ENCODE results near the gene FOLR2. TPM values are rescaled to one million over a fixed set of nuclear protein-coding genes. Genes with fewer than 3 reads are reported as not detected.

The FOLR2 gene
- total RNA-seq, 3 donors from 2014 or later, result not detected

DNA sequence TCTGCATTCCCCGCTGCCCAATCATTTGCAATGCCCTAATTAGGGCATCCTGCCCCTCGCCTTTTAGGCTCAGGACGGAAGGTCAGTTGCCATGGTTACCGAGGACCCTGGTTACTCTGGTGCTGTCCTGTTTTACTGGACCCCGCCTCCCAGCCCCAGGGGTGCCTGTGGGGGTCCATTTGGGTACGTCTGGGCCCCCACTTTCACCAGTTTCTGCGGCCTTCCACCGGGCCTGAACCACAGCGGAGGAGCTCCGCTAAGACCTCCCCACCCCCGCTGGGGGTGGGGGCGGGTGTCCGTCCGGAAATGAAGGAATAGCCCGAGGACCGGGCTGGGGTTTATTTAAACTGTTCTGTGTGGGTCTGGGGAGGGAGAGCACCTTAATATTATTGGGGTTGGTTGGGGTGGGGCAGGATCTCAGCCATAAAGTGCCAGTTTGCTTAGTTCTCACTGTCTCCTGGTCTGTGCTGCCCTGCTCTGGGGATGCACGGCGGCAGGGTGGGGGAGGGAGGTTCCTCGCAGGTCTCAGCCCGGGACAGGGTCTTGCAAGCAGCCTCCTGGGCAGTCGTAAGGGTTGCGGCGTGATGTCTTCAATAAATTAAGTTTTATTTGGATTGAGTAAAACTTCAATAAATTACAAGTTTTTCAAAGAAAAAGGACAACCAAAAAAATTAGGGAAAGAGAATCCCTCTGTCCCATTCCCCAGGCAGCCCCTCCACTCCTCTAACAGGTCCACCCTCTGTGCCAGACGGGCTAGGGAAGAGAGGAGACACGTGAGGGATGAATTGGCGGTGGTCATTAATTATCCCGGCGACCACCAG, 22.1 kb downstream of the FOLR2 start:
- no peaks in the 10 kb centered on the region for H3K9me3 Mint-ChIP-seq
- no peak overlapping the region for H3K4me3 Mint-ChIP-seq
- peaks cover 41% of the 10 kb centered on the region for H3K27me3 Mint-ChIP-seq (ENCODE audit: low read depth)
- peaks cover 24% of the 10 kb centered on the region for H3K4me1 Mint-ChIP-seq (ENCODE audit: low read depth)
- H3K36me3 Mint-ChIP-seq (ENCODE audit: insufficient read depth), result peaks cover 13% of the 10 kb centered on the region
- ATAC-seq, result no peak
- DNase-seq, result no peak

DNA sequence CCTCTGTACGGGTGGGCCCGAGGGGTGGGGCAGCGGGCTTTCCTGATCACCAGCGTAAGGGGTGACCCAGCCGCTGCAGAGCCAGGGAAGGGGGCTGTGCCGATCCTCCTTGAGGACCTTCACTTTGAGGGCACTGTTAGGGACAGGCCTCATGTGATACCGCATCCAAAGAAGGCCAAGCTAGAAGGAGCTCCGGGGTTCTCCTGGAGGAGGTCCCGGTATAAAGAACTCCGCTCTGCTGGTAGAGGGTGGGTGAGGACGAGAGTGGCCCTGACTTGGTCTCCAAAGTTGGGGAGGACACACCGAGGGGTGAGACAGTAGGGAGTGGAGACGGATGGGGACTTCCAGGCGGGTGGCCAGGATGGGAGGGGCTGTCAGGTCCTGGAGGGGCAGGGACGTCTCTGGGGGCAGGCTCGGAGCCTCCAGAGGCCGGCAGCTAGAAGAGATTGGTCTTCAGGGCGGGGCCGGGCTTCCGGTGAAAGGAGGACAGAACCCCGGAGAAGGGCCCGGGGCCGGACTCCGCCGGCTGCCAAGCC, 22.8 kb downstream of the FOLR2 start:
- peak in 1 of 2 donors; percentile 16 for ATAC-seq
- Mint-ChIP-seq H3K36me3 (ENCODE audit: insufficient read depth) (peaks cover 9% of the 10 kb centered on the region), H3K27me3 (ENCODE audit: low read depth) (peaks cover 41% of the 10 kb centered on the region), H3K9me3 (no peaks in the 10 kb centered on the region), H3K4me1 (ENCODE audit: low read depth) (peaks cover 23% of the 10 kb centered on the region), H3K4me3 (peak overlapping the region; percentile 43)
- no peak for DNase-seq

DNA sequence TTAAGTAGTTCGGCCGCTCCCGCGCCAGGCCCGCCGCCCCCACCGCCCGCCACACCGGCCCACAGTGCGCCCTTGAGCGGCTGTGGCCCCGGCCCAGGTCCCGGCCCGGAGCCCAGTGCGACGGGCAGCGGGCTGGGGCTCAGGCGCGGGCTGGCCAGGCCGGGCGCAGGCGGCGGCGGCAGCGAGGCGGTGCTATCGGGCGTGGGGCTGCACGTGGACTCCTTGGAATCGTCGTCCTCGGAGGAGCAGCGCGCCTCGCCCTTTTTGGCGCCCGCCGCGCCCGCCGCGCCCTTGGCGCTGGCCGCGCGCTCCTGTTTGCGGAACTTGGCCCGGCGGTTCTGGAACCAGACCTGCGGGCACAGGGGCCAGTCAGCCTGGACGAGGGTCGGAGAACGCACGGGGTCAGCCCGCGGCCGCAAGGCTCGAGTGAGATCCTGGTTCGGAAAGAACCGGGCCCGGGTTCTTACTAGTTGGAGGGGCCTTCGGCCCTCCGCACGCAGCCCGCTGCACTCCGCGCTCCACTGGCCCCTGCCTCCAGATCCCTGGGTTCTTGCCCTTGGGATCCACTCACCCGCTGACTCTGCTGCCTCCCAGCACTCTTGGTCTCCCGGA, 23.4 kb downstream of the FOLR2 start:
- no peak for DNase-seq
- peak in 1 of 2 donors; percentile 19 for ATAC-seq
- Mint-ChIP-seq H3K36me3 (ENCODE audit: insufficient read depth) (peaks cover 3% of the 10 kb centered on the region), H3K9me3 (no peaks in the 10 kb centered on the region), H3K4me3 (peak overlapping the region; percentile 69), H3K27me3 (ENCODE audit: low read depth) (peaks cover 47% of the 10 kb centered on the region), H3K4me1 (ENCODE audit: low read depth) (peaks cover 28% of the 10 kb centered on the region)

DNA sequence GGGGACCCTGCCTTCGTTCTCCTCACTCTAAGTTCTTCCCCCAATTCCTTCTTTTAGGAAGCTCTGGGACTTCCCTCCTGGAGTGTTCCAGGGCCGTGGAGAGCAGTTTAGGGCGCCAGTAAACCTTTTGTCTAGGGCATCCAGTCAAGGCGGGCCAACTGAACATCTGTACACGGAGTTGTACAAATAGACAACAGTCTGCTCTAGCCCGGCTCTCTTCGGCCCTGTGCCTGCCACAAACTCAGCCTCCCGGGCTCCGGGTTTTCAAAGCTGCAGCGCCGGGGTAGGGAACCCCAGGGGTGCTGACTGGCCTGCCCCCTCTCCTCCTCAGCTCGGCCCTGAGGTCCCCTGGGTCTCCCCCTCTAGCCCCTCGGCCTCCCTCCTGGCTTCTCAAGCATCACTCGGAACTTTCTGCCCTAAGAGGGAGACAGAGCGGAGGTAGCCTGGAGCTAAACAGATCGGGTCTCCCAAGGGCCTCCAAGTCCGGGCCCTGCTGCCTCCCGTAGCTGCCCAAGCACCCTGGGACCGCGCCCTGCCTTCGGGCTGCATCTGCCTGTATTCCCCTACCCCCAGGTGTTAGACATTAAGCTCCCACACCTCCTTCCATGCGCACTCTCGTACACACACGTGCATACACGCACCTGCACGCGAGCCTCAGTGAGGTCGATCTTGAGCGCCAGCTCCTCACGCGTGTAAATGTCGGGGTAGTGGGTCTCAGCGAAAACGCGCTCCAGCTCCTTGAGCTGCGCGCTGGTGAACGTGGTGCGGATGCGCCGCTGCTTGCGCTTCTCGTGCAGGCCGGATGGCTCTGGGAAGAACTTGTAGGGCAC, 24.1 kb downstream of the FOLR2 start:
- no peak for DNase-seq
- ATAC-seq, result peak; percentile 18 to 23
- H3K4me3 Mint-ChIP-seq, result peak overlapping the region; percentile 69
- peaks cover 3% of the 10 kb centered on the region for H3K36me3 Mint-ChIP-seq (ENCODE audit: insufficient read depth)
- peaks cover 28% of the 10 kb centered on the region for H3K4me1 Mint-ChIP-seq (ENCODE audit: low read depth)
- H3K9me3 Mint-ChIP-seq, result no peaks in the 10 kb centered on the region
- H3K27me3 Mint-ChIP-seq (ENCODE audit: low read depth), result peaks cover 47% of the 10 kb centered on the region

DNA sequence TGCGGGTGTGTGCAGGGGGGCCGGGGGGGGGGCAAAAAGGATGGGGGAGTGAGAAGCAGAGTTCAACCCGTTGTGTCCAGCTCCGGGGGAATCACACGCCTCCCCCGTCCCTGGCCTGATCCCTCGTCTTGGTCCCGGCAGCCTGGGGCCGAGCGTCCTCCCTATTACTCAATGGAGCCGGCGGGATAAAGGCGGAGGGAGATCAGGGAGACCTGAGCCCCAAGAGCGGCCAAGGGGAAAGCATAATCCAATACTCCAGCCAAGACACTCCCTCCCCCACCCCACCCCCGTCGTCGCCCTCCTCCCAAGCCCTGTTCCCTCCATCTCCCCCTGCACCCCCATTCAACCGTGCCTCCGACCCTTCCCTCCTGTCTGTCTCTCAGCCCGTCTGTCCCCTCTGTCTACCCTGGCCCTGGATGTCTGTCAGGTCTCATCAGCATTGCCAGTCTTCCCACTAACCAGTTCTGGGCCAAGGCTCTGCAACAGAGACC, 24.7 kb downstream of the FOLR2 start:
- no peaks in the 10 kb centered on the region for H3K9me3 Mint-ChIP-seq
- H3K4me1 Mint-ChIP-seq (ENCODE audit: low read depth), result peaks cover 28% of the 10 kb centered on the region
- H3K27me3 Mint-ChIP-seq (ENCODE audit: low read depth), result peaks cover 47% of the 10 kb centered on the region
- peaks cover 3% of the 10 kb centered on the region for H3K36me3 Mint-ChIP-seq (ENCODE audit: insufficient read depth)
- no peak overlapping the region for H3K4me3 Mint-ChIP-seq
- DNase-seq (no peak), ATAC-seq (no peak)

GRCh38 chr11:72242141-72242540, 25.5 kb downstream of the FOLR2 start:
- no peaks in the 10 kb centered on the region for H3K36me3 Mint-ChIP-seq (ENCODE audit: insufficient read depth)
- no peak overlapping the region for H3K4me3 Mint-ChIP-seq
- H3K9me3 Mint-ChIP-seq, result no peaks in the 10 kb centered on the region
- DNase-seq (no peak), ATAC-seq (no peak)
- H3K27me3 Mint-ChIP-seq (ENCODE audit: low read depth), result peaks cover 47% of the 10 kb centered on the region
- H3K4me1 Mint-ChIP-seq (ENCODE audit: low read depth), result peaks cover 28% of the 10 kb centered on the region

DNA sequence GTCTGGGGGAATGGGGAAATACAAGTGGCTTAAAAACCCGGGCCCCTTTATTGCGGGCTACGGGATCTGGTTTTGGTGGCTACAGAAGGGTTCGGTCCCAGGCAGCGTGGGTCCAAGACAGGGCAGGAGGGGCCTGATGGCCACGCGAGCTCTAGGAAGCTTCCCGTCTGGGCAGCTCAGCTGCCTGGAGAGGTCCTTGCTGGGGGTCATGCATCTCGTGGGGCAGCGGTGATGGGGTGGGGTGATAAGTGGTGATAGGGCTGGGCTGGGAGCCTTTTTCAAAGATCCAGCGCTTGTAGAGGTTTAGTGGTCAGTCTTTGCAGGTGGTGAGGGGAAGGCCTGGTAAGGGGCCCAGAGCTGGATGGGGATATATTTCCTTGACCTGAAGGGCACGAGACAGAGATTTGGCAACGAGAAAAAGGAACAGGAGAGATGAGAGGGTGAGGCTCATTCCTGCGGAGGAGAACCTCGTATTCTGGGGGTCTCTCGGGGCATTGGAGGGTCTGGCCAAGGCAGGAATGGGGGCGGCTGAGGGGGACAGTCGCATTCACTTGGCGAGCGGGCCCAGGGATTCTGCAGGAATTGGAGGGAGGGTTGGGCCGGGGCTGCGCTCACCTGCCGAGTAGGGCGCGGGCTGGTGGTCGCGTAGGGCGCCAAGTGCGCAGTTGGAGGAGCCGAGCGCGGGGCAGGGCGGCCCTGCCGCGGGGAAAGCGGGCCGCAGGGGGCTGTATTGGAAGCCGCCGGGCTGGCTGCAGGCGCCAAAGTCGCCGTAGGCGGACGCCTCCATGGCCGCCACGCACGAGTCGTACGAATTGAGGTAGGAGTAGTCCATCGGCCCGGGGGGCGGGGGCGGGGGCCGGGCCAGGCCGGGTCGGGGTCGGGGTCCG, 26.8 kb downstream of the FOLR2 start:
- H3K27me3 Mint-ChIP-seq (ENCODE audit: low read depth), result peaks cover 52% of the 10 kb centered on the region
- H3K4me3 Mint-ChIP-seq, result no peak overlapping the region
- peak in 1 of 2 donors; percentile 8 for ATAC-seq

GRCh38 chr11:72244060-72244360, 27.4 kb downstream of the FOLR2 start, which contains the start of gene PHOX2A:
Gene PHOX2A, minus strand, starts transcription at chr11:72244176. Its CDS starts 172 bp downstream, at chr11:72244004.
- Mint-ChIP-seq H3K27me3 (ENCODE audit: low read depth) (peaks cover 51% of the 10 kb centered on the region), H3K4me3 (no peak within 1 kb of the TSS), H3K4me1 (ENCODE audit: low read depth) (peaks cover 26% of the 10 kb centered on the region), H3K36me3 (ENCODE audit: insufficient read depth) (no peaks in the 10 kb centered on the region), H3K9me3 (no peaks in the 10 kb centered on the region)
- DNase-seq, result no peak
- no peak for ATAC-seq

More for the DNA sequence above, 26.8 kb downstream of the FOLR2 start:
- Mint-ChIP-seq H3K9me3 (no peaks in the 10 kb centered on the region), H3K36me3 (ENCODE audit: insufficient read depth) (no peaks in the 10 kb centered on the region), H3K4me1 (ENCODE audit: low read depth) (peaks cover 28% of the 10 kb centered on the region)
- no peak for DNase-seq

- DNase-seq, result no peak
- H3K4me3 Mint-ChIP-seq, result no peak overlapping the region
- no peaks in the 10 kb centered on the region for H3K9me3 Mint-ChIP-seq
Measured at GRCh38 chr11:72244361-72245262, 28.0 kb downstream of the FOLR2 start.

DNA sequence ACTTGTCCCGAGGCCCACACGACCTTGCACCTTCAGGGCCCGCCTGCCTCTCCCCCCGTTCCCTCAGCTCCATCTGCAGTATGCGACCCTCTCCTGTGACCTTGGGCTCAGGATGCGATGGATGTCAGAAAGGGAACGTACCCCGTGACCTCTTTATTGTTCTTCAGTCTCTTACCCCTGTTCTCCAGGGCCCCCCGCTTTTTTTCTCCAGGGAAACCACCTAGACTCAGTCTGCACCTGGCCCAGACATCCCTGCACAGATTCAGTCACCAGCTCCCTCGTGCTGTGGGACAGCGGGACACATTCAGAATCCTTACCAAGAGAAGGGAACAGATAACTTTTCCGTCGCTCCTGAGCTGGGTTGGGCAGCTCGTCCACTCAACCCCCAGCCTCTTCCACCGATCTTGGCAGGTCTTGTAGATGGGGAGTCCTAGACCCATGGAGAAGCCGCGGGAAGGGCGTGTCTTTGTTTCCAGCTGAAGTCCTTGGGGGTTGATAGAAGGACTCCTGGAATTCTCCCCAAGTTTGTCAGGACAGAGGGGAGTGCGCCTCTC, 28.7 kb downstream of the FOLR2 start:
- no peaks in the 10 kb centered on the region for H3K36me3 Mint-ChIP-seq (ENCODE audit: insufficient read depth)
- peaks cover 21% of the 10 kb centered on the region for H3K4me1 Mint-ChIP-seq (ENCODE audit: low read depth)
- peaks cover 52% of the 10 kb centered on the region for H3K27me3 Mint-ChIP-seq (ENCODE audit: low read depth)
- H3K4me3 Mint-ChIP-seq, result no peak overlapping the region
- no peaks in the 10 kb centered on the region for H3K9me3 Mint-ChIP-seq
- ATAC-seq, result no peak
- DNase-seq, result no peak

More at GRCh38 chr11:72244361-72245262, 28.0 kb downstream of the FOLR2 start:
- Mint-ChIP-seq H3K27me3 (ENCODE audit: low read depth) (peaks cover 50% of the 10 kb centered on the region), H3K36me3 (ENCODE audit: insufficient read depth) (no peaks in the 10 kb centered on the region), H3K4me1 (ENCODE audit: low read depth) (peaks cover 23% of the 10 kb centered on the region)
- ATAC-seq, result peak in 1 of 2 donors; percentile 7

- peaks cover 9% of the 10 kb centered on the region for H3K4me1 Mint-ChIP-seq (ENCODE audit: low read depth)
- no peaks in the 10 kb centered on the region for H3K9me3 Mint-ChIP-seq
- no peak for DNase-seq
- ATAC-seq, result no peak
- H3K4me3 Mint-ChIP-seq, result no peak overlapping the region
- no peaks in the 10 kb centered on the region for H3K36me3 Mint-ChIP-seq (ENCODE audit: insufficient read depth)
- peaks cover 42% of the 10 kb centered on the region for H3K27me3 Mint-ChIP-seq (ENCODE audit: low read depth)
Measured at GRCh38 chr11:72247584-72247983, 31.0 kb downstream of the FOLR2 start.

DNA sequence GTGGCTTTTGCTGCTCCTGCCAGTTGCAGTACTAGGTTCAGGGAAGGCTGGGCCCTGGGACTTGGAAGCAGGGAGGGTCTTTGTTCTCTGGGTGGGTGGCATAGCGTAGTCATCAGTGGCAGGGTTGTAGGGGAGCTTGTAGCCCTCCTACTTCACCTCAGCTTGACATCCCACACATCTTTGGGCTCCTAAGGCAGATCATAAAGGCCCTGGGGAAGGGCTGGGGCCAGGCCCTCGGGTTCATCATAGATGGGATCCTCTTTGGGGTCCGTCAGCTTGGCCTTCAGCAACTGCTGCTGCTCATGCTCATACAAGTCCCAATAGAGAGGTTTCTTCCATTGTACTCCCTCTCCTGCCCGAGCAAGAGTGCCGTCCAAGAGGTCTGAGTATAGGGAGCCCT, 33.4 kb downstream of the FOLR2 start:
- DNase-seq, result no peak
- H3K4me3 Mint-ChIP-seq, result no peak overlapping the region
- H3K9me3 Mint-ChIP-seq, result no peaks in the 10 kb centered on the region
- no peaks in the 10 kb centered on the region for H3K36me3 Mint-ChIP-seq (ENCODE audit: insufficient read depth)
- no peaks in the 10 kb centered on the region for H3K4me1 Mint-ChIP-seq (ENCODE audit: low read depth)
- H3K27me3 Mint-ChIP-seq (ENCODE audit: low read depth), result peaks cover 32% of the 10 kb centered on the region
- ATAC-seq, result no peak
